A549 treated with AZD2906 at 1 μM for 4 hours (cell line): ENCODE measurements around the gene RPL23. TPM values are rescaled to one million over a fixed set of nuclear protein-coding genes. Genes with fewer than 3 reads are reported as not detected.

ENCODE experiments used
- total RNA-seq: library from RNA; stranded (reverse); fragments of 200-300 nt; extraction: Qiagen RNA extraction; gene quantifications from 5 replicates; pipeline ENCODE4 v1.2.3, GENCODE V29; 2022

The RPL23 gene
- 2,603 to 2,797 TPM (median 2,659 TPM) in 5 replicates for total RNA-seq

GRCh38 chr17:38853292-38854219 is at the start of gene RPL23:
Gene RPL23, minus strand, starts transcription at chr17:38853721. Its CDS starts 11 bp downstream, at chr17:38853710.

GRCh38 chr17:38869526-38870258 is 16.2 kb upstream of the RPL23 start, which contains the start of gene LASP1:
Gene LASP1, plus strand, starts transcription at chr17:38870058. Its CDS starts 132 bp downstream, at chr17:38870190.

GRCh38 chr17:38824899-38825761 is 28.4 kb downstream of the RPL23 start, which contains the start of gene CWC25:
Gene CWC25, minus strand, starts transcription at chr17:38825321. Its CDS starts 138 bp downstream, at chr17:38825183.

GRCh38 chr17:38799501-38800236 is 53.9 kb downstream of the RPL23 start, which contains the start of gene PIP4K2B:
Gene PIP4K2B, minus strand, starts transcription at chr17:38799556. Its CDS starts 132 bp downstream, at chr17:38799424.

Other genes starting within 250 kb of the RPL23 start
- 1.3 to 3.5 TPM (median 2.6 TPM) in 5 replicates for gene SRCIN1, start 247.8 kb downstream of the RPL23 start, total RNA-seq
- gene EPOP, start 178.8 kb downstream of the RPL23 start, total RNA-seq = 9.7 to 12.9 TPM (median 12.0 TPM) in 5 replicates
- gene MLLT6, start 148.4 kb downstream of the RPL23 start, total RNA-seq = 23.4 to 30.4 TPM (median 25.0 TPM) in 5 replicates
- 43.2 to 102 TPM (median 95.5 TPM) in 5 replicates for gene CISD3, start 123.4 kb downstream of the RPL23 start, total RNA-seq
- 32.8 to 60.3 TPM (median 58.9 TPM) in 5 replicates for gene PCGF2, start 105.4 kb downstream of the RPL23 start, total RNA-seq
- 343 to 455 TPM (median 427 TPM) in 5 replicates for gene PSMB3, start 101.0 kb downstream of the RPL23 start, total RNA-seq
- 37.9 to 41.0 TPM (median 38.2 TPM) in 5 replicates for gene PIP4K2B, start 54.2 kb downstream of the RPL23 start, total RNA-seq
- 20.1 to 27.4 TPM (median 21.2 TPM) in 5 replicates for gene CWC25, start 28.4 kb downstream of the RPL23 start, total RNA-seq
- gene LASP1, start 16.3 kb upstream of the RPL23 start, total RNA-seq = 239 to 256 TPM (median 252 TPM) in 5 replicates
- gene FBXO47, start 113.7 kb upstream of the RPL23 start, total RNA-seq = 0.02 TPM in 1 of 5 replicates, not detected in the others